HG03097 (cell line): ENCODE data around the gene C18orf63.
"Not testable (repeated sequence)": the region's sequence is repeated elsewhere in the genome, so short reads cannot be mapped to it uniquely, and the experiment has no call there.

Experiments used
- ATAC-seq: cut with Tn5 transposase; IDR thresholded peaks from one replicate; pipeline ENCODE4 v1.9.1; 2021; ENCODE audit not compliant: unreplicated experiment, low FRiP score

Gene C18orf63

GRCh38 chr18:74315464-74316256 lies at the start of gene C18orf63:
Gene C18orf63, plus strand, starts transcription at chr18:74315839. Its CDS starts 2,027 bp downstream, at chr18:74317866.
- ATAC-seq = no peak

DNA sequence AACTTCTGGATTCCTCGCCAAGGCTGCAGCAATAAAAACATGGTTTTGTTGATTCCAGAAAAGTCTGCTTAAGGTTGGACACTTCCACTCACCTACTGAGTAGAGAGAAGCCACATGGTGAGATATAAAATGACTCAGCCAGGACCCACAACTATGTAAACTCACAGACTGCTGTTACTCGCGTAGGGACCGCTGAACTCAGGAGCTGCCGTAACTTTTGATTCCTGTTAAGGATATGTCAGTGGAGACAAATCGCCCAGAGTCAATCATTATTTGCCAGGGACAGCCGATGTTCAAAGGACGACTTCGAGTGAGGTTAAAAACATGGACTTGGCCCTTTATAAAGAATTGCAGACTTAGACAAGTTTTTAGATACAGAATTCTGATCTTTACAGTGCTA lies 49.5 kb upstream of the C18orf63 start:
- ATAC-seq = no peak

DNA sequence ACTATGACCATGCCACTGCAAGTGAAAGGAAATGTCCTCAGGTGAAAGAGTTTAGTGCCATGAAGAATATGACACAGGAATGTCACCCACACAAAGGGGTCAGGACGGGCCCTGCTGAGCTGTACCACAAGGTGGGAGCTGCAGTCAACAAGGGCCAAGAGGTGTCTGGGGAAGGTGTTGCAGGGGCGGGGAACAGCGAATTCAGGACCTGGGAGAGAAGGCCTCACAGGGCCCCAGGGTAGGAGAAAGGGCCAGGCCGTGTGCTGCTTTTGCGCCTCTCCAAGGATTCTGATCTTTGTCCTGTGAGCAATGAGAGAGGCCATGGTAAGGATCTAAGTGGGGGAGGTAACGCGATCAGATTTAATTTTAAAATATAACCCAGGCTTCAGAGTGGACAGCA lies 47.5 kb upstream of the C18orf63 start:
- ATAC-seq = no peak

DNA sequence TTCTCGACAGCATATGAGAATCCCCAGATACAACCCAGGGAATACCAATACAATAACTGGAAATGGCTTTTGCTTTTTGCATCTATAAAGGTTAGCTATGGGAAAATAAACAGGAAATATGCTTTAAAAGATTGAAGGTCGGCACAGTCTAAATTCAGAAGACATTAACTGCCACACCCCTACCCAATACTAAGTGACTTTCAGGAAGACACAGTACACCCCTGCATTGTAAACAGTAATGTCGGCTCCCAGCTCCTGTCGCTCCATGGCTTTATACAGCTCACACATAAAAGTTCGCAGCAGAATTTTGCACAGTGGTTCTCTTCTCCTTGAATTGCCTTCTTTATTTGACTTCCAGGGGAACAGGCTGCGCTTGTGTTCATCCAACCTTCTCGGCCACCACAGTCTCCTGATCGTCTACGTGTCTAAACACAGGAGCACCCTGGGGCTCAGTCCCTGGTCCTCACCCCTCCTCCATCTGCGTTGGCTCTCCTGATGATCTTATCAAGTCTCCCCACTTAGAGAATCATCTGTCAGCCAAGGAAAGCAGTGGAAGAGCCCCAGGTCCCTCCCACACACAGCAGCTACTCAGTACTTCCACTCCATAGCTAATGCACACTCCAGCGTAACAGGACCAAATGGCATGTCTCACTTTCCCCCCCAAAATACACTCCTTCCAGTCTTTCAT lies 46.6 kb upstream of the C18orf63 start:
- ATAC-seq = no peak

DNA sequence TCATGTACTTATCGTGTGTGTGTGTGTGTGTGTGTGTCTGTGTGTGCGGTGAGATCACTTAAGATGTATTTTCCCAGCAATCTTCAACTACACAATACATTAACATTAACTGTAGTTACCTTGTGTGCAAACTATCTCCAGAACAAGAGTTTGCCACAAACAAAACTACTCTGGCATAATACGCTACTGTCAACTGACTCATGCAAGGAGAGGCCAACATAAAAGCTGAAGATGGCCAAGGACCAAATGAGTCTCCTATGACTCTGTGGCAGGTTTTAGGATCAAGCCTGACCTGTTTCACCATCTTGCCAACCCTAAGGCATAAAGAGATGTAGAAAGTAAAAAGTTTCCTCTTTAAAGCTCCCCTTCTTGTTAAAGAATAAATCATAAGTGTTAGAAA lies 44.0 kb upstream of the C18orf63 start:
- ATAC-seq = no peak

DNA sequence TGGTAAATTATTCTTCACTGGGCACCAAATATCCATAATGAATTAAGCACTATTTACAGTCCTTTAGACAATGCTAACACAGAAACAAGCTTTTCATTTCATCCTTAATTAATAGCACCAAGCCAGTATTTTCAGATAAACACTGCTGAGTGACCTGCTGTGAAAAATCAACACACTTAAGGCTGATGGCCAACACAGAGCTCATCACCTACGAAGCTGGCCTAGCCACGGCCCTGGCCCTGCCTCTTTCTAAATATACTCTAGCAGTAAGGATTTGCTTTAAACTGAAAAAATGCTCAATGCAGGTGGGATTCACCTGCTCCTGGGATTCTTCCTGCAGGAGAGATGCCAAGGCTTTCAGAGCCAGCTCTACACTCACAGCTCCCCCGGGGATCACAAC lies 42.2 kb upstream of the C18orf63 start:
- no peak for ATAC-seq

DNA sequence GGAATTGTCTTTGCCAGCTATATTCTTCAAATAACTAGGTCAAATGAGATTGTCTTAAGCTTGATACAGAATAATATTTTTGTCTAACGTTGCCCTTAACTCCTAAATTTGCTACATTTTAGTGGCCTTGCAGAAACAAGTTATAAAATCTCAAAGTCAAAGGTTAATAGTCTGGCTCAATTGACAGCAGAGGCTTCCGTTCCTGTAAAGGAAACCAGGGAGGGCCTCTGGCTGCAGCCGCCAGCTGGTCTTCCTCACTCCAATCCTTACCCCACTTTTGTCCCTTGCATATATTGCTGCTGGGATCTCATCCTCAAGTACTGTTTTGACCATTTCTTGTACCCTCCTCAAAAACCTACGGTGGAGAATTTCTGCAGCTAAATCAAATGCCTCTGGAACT lies 40.9 kb upstream of the C18orf63 start:
- no peak for ATAC-seq

- ATAC-seq = no peak
Observed at GRCh38 chr18:74275736-74276135, 39.9 kb upstream of the C18orf63 start.

DNA sequence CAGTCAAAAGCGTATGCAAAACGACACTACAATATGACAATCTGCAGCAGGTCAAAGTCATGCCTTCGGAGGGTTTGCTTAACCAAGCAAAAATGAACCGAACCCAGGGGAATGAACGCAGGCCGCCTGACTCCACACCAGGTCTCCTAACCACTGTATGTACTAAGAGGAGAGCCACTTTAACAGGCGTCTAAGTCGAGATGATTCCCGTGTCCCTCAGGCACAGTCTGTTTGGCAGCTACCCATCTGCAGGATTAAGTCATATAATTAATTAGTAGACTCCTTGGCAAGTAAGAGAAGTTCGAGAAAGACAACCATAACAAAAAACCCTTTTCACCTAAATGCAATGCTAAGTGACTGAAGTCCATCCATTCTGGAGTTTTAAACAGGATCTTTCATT lies 39.0 kb upstream of the C18orf63 start:
- ATAC-seq = no peak

- ATAC-seq = no peak
Observed at GRCh38 chr18:74277296-74277695, 38.3 kb upstream of the C18orf63 start.

DNA sequence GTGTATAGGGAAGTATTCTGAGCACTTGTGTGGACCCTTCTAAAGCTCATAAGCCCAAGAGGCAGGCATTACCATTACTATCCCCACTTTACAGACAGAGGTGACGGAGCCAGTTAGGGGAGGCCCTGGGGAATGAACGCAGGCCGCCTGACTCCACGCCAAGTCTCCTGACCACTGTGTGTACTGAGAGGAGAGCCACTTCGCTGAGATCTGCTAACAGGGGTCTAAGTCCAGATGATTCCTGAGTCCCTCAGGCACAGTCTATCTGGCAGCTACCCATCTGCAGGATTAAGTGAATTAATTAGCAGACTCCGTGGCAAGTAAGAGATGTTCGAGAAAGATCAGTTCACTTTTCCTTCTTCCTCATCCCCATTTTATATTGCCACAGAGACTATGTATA lies 37.6 kb upstream of the C18orf63 start:
- no peak for ATAC-seq

GRCh38 chr18:74278983-74279382 lies 36.7 kb upstream of the C18orf63 start:
- no peak for ATAC-seq

- no peak for ATAC-seq
Observed at GRCh38 chr18:74281011-74281979, 34.3 kb upstream of the C18orf63 start.

DNA sequence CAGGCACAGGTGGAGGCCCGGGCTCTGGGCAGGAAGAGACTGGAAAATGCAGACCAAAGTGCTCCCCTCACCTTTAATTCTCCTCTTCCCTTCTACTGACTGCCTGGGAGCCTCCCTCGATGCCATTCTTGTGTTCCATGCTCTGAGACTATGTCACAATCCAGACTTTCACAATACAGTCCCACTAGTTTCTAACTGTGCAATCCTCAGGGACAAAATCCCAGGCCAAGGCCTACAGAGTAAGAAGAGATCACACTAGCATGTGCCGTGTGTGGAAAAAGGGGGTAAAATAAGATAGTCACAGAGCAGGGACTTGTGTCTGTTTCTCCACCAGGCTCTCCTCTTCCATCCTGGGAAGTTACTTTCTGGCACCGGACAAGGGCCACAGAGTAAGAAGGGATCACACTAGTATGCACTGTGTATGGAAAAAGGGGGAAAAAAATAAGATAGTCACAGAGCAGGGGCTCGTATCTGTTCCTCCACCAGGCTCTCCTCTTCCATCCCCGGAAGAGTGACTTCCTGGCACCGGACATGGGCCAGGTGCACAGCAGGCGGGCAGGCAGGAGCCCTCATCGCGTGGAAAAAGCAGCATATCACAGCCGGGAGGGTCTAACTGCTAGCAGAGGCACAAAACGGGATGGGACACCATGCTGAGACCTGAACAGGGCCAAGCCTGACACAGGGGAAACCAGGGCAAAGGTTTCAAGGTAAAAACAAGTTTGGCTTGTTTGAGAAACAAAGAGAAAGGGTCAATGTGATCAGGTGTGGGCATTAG lies 33.5 kb upstream of the C18orf63 start:
- ATAC-seq = no peak

GRCh38 chr18:74282755-74283554 lies 32.7 kb upstream of the C18orf63 start:
- ATAC-seq = no peak

GRCh38 chr18:74283646-74284045 lies 32.0 kb upstream of the C18orf63 start:
- no peak for ATAC-seq

DNA sequence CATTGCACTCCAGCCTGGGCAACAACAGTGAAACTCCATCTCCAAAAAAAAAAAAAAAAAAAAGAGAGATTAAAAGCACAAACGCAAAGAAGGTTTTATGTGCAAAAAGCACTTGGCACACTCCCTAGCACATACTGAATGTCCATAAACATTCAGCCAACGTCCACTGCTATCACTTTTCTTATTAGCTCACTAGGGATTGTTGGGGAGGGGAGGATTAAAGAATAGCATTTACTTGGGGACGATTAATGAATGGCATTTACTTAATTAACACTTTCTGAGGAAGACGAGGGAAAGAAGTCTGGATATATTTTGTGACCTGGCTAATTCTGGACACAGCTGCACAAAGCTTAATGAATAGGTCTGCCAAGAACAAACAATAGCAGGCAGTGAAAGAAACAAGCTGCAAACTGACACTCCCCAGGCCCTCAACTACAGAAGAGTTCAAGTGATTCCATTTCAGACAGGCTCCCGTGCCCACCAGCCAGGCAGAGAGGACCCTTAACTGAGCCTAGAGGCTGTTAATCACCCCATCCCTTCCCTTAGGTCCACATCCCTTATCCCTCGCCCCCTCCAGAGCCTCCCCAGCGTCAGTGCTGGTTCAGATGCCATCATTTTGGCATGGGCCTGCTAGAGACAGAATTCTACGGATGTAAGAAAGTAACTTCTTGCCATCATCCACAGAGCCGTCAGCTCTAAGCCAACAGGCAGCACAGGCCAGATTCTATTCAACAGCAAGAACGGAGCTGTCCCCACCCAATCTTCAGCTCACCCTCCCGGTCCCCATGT lies 31.3 kb upstream of the C18orf63 start:
- no peak for ATAC-seq

DNA sequence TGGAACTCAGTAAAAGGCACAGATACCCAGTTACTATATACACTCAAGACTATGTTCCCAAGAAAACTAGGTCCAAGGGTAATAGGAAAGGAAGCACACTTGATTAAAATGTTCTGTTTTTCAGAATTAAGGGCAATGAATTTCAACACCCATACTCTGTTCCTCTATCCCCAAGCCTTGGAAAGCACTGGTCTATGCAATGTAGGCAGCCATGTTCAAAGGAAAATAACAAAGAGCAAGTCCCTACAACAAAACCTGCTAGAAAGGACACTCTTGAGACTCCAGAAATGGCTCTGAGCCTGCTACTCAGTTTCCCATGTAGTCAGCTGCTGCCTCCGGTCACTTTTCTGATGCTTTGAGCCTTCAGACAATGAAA lies 30.7 kb upstream of the C18orf63 start:
- ATAC-seq = no peak

GRCh38 chr18:74285583-74285982 lies 30.1 kb upstream of the C18orf63 start:
- ATAC-seq = not testable (repeated sequence)
